Inferior parietal cortex (tissue), 1 donor: ENCODE results near the gene PDE11A.

Experiments used
- DNase-seq: peaks from one replicate; pipeline ENCODE4 v3.0.0-alpha.2; 2016; ENCODE audit errors: extremely low spot score

PDE11A gene

GRCh38 chr2:177670791-177671535 lies 401.6 kb downstream of the PDE11A start:
- no peak for DNase-seq

- no peak for DNase-seq
Observed at GRCh38 chr2:177669625-177670330, 402.8 kb downstream of the PDE11A start.

GRCh38 chr2:177669201-177669600 lies 403.4 kb downstream of the PDE11A start:
- DNase-seq: no peak

GRCh38 chr2:177668617-177669016 lies 404.0 kb downstream of the PDE11A start:
- no peak for DNase-seq

- DNase-seq: no peak
Observed at GRCh38 chr2:177667626-177668025, 405.0 kb downstream of the PDE11A start.

- DNase-seq: no peak
Observed at GRCh38 chr2:177666408-177666807, 406.2 kb downstream of the PDE11A start.

- DNase-seq: no peak
Observed at GRCh38 chr2:177665948-177666347, 406.6 kb downstream of the PDE11A start.

GRCh38 chr2:177665328-177665727 lies 407.2 kb downstream of the PDE11A start:
- no peak for DNase-seq

GRCh38 chr2:177662895-177663294 lies 409.7 kb downstream of the PDE11A start:
- DNase-seq: no peak

- DNase-seq: no peak
Observed at GRCh38 chr2:177660742-177661141, 411.8 kb downstream of the PDE11A start.

GRCh38 chr2:177658309-177658708 lies 414.3 kb downstream of the PDE11A start:
- no peak for DNase-seq

GRCh38 chr2:177651833-177652232 lies 420.7 kb downstream of the PDE11A start:
- DNase-seq: no peak

- DNase-seq: no peak
Observed at GRCh38 chr2:177649568-177650518, 422.7 kb downstream of the PDE11A start.

- no peak for DNase-seq
Observed at GRCh38 chr2:177646791-177647190, 425.8 kb downstream of the PDE11A start.

GRCh38 chr2:177646241-177646640 lies 426.3 kb downstream of the PDE11A start:
- no peak for DNase-seq

GRCh38 chr2:177641331-177641730 lies 431.2 kb downstream of the PDE11A start:
- DNase-seq: no peak

GRCh38 chr2:177640423-177640822 lies 432.2 kb downstream of the PDE11A start:
- no peak for DNase-seq

GRCh38 chr2:177639262-177639914 lies 433.2 kb downstream of the PDE11A start:
- no peak for DNase-seq

GRCh38 chr2:177638507-177638906 lies 434.1 kb downstream of the PDE11A start:
- DNase-seq: no peak

- no peak for DNase-seq
Observed at GRCh38 chr2:177636672-177637071, 435.9 kb downstream of the PDE11A start.

GRCh38 chr2:177635696-177636095 lies 436.9 kb downstream of the PDE11A start:
- no peak for DNase-seq

- DNase-seq: no peak
Observed at GRCh38 chr2:177633910-177634294, 438.7 kb downstream of the PDE11A start.
